ENCODE data around the gene KIAA0040. TPM values are rescaled to one million over a fixed set of nuclear protein-coding genes. Genes with fewer than 3 reads are reported as not detected.

Gene KIAA0040
- total and polyA plus RNA-seq, 2 donors (not counting 3 experiments of a cell fraction or from before 2014, with no cell fraction given) = 8.3 to 10.9 TPM

DNA sequence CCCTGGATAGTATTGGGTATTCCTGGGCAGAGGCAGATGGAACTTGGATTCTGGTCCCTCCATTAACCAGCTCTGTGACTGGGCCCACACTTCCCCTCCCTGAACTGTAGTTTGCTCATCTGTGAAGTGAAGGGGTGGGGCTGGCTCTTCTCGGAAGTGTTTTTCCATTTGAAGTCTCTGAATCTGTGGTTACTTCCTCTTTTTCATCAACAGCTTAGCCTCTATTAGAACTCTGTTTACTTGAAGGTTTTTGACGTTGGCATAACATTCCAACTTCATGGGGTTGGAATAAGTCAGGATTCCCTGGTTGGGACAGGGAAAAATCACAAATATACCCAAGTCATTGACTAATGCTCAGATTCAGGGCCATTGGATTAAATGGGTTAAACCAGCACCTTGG lies 3.6 kb downstream of the KIAA0040 start:
- Histone ChIP-seq H2AFZ (ENCODE audit: low read depth, low read length) (no peak overlapping the region), H3K4me1 (ENCODE audit: control insufficient read depth, extremely low read depth, insufficient read depth, low read length) (peaks cover 10% of the 10 kb centered on the region), H3K36me3 (ENCODE audit: control insufficient read depth in 2 of 2, extremely low read depth in 1 of 2, insufficient read depth in 2 of 2, low read length in 2 of 2) (no peaks in the 10 kb centered on the region), H3K9ac (replicated peaks; ENCODE audit: extremely low read depth, insufficient read depth, low read length) (no peak overlapping the region), H3K27ac (ENCODE audit: insufficient read depth, low read depth, low read length) (no peak overlapping the region), H3K27me3 (ENCODE audit: control insufficient read depth in 2 of 2, insufficient read depth in 2 of 2, low read length in 2 of 2) (no peaks in the 10 kb centered on the region), H3K9me1 (replicated peaks; ENCODE audit: control insufficient read depth, extremely low read depth, insufficient read depth, low read length) (no peaks in the 10 kb centered on the region), H3K4me2 (ENCODE audit: insufficient read depth, low read length) (no peak overlapping the region), H3K4me3 (replicated peaks in 1 of 3; ENCODE audit: insufficient read depth in 1 of 3, low read depth in 1 of 3, low read length in 3 of 3) (no peak overlapping the region), H4K20me1 (replicated peaks; ENCODE audit: control insufficient read depth, extremely low read depth, insufficient read depth, low read length) (no peaks in the 10 kb centered on the region), H3K79me2 (ENCODE audit: control insufficient read depth, insufficient read depth, low read length) (no peaks in the 10 kb centered on the region), H3K9me3 (replicated peaks; ENCODE audit: control insufficient read depth, insufficient read depth, low read length) (no peaks in the 10 kb centered on the region)
- TF ChIP-seq POLR2AphosphoS5 (IDR thresholded peaks at IDR 0.05; ENCODE audit: insufficient read depth, low read depth, low read length) (no peak), EZH2 (IDR thresholded peaks at IDR 0.05; ENCODE audit: borderline replicate concordance, low read depth, low read length, severe bottlenecking) (no peak), MAX (IDR thresholded peaks at IDR 0.05; ENCODE audit: insufficient read depth, insufficient read length) (no peak), MYC (IDR thresholded peaks at IDR 0.05; ENCODE audit: low read depth, low read length) (no peak), JUN (IDR thresholded peaks at IDR 0.05; ENCODE audit: borderline replicate concordance, insufficient read depth, insufficient read length, low read depth) (no peak), FOS (IDR thresholded peaks at IDR 0.05; ENCODE audit: borderline replicate concordance, insufficient read depth, low read length) (no peak), GATA2 (IDR thresholded peaks at IDR 0.05; ENCODE audit: insufficient read depth, insufficient read length, low read depth, low read length) (no peak), POLR2A (IDR thresholded peaks at IDR 0.05; ENCODE audit: low read depth, low read length) (no peak)
- TF ChIP-seq, protein P1, sequence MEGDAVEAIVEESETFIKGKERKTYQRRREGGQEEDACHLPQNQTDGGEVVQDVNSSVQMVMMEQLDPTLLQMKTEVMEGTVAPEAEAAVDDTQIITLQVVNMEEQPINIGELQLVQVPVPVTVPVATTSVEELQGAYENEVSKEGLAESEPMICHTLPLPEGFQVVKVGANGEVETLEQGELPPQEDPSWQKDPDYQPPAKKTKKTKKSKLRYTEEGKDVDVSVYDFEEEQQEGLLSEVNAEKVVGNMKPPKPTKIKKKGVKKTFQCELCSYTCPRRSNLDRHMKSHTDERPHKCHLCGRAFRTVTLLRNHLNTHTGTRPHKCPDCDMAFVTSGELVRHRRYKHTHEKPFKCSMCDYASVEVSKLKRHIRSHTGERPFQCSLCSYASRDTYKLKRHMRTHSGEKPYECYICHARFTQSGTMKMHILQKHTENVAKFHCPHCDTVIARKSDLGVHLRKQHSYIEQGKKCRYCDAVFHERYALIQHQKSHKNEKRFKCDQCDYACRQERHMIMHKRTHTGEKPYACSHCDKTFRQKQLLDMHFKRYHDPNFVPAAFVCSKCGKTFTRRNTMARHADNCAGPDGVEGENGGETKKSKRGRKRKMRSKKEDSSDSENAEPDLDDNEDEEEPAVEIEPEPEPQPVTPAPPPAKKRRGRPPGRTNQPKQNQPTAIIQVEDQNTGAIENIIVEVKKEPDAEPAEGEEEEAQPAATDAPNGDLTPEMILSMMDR (IDR thresholded peaks at IDR 0.05; ENCODE audit: extremely low read depth in 1 of 2, insufficient read depth in 1 of 2, low read depth in 1 of 2, low read length in 2 of 2) = no peak
- no TSS peak for BruUV-seq (replicated peaks)
- FAIRE-seq (no peak), DNase-seq (ENCODE audit: low read depth, low spot score) (no peak)
- CTCF ChIA-PET = interaction anchor here (0.9 to 4.5 kb wide), 3 partner anchors 34 to 43 kb away, joined by 3 to 17 read pairs (median 5); no protein-coding TSS in a partner anchor
- POLR2A ChIA-PET = no interaction called here
- intact Hi-C loops (cut with micrococcal nuclease) (no loop called here), dilution Hi-C loops (cut with MboI; ENCODE audit: extremely low pct_ligation_motif_present, low sequenced_read_pairs) (no loop called here)

Data from endothelial cell of umbilical vein (primary cell).